HL-60 (cell line): ENCODE data around the gene CTDP1.
A peak's percentile ranks its signal among the peaks of the same experiment; 100 is the strongest.

ENCODE experiments used
- DNase-seq, 2 experiments: peaks; one replicate each; pipeline ENCODE4 v3.0.0-alpha.2; 2010 to 2020; ENCODE audit warnings: low read depth in 1 of 2, low spot score in 1 of 2
- H3K27ac ChIP-seq: fragments of 250-450 bp; sonication (Bioruptor Pico); replicated peaks from 2 replicates; pipeline ENCODE4 v1.5.1; 2020; ENCODE audit warnings: mild to moderate bottlenecking, moderate library complexity
- H3K27me3 ChIP-seq: fragments of 250-450 bp; sonication (Bioruptor Pico); 2 replicates; pipeline ENCODE4 v1.5.1; 2021; ENCODE audit warnings: mild to moderate bottlenecking, moderate library complexity; ENCODE audit not compliant: insufficient read depth, poor library complexity, severe bottlenecking
- H3K4me3 ChIP-seq: replicated peaks from 2 replicates; pipeline ENCODE4 v1.5.1; 2011; ENCODE audit warnings: mild to moderate bottlenecking, control low read depth, low read length; ENCODE audit not compliant: insufficient read depth
- CTCF ChIP-seq: IDR thresholded peaks from one replicate; pipeline ENCODE4 v1.5.1; 2011; ENCODE audit warnings: low read length, control low read depth, inconsistent platforms; ENCODE audit not compliant: insufficient read depth
- GABPA ChIP-seq: IDR thresholded peaks from 2 replicates; pipeline ENCODE4 v1.6.1; 2012; ENCODE audit warnings: low read depth
- POLR2AphosphoS5 ChIP-seq: IDR thresholded peaks from 2 replicates; pipeline ENCODE4 v1.6.1; 2012; ENCODE audit warnings: low read depth
- REST ChIP-seq: IDR thresholded peaks from 2 replicates; pipeline ENCODE4 v1.6.1; 2012; ENCODE audit warnings: low read depth; ENCODE audit not compliant: insufficient replicate concordance
- SPI1 ChIP-seq: IDR thresholded peaks from 2 replicates; pipeline ENCODE4 v1.6.1; 2012; ENCODE audit warnings: low read depth, mild to moderate bottlenecking, borderline replicate concordance

The CTDP1 gene

GRCh38 chr18:79796531-79797405 is 117.2 kb downstream of the CTDP1 start:
- H3K27ac ChIP-seq = no peak overlapping the region
- no peak for DNase-seq
- TF ChIP-seq REST = no peak
- TF ChIP-seq CTCF = no peak
- no peak for TF ChIP-seq GABPA
- TF ChIP-seq POLR2AphosphoS5 = no peak
- TF ChIP-seq SPI1 = no peak
- H3K27me3 ChIP-seq = peaks cover 6% of the 10 kb centered on the region
- no peak overlapping the region for H3K4me3 ChIP-seq

GRCh38 chr18:79797518-79798345 is 118.1 kb downstream of the CTDP1 start, which contains the start of gene KCNG2:
Gene KCNG2, plus strand, starts transcription at chr18:79797938. Its CDS starts 65,730 bp downstream, at chr18:79863668.
- peak within 1 kb of the TSS; percentile 57 for H3K27ac ChIP-seq
- H3K27me3 ChIP-seq = peaks cover 6% of the 10 kb centered on the region
- DNase-seq = peak in 1 of 2 experiments; percentile 41
- no peak for TF ChIP-seq CTCF
- no peak; the same call in 1 of the 2 replicates for TF ChIP-seq GABPA
- TF ChIP-seq REST = no peak
- no peak for TF ChIP-seq POLR2AphosphoS5
- TF ChIP-seq SPI1 = no peak
- H3K4me3 ChIP-seq = peak within 1 kb of the TSS; percentile 48

GRCh38 chr18:79798346-79798998 is 118.9 kb downstream of the CTDP1 start:
- Histone ChIP-seq H3K27ac (peak overlapping the region; percentile 57), H3K4me3 (peak overlapping the region; percentile 48)

More at GRCh38 chr18:79798346-79798998, 118.9 kb downstream of the CTDP1 start:
- peaks cover 6% of the 10 kb centered on the region for H3K27me3 ChIP-seq
- TF ChIP-seq POLR2AphosphoS5 (no peak), GABPA (0 out of 2 replicates have a peak, but pooled peaks have one; percentile 2)
- no peak for DNase-seq
